ENCODE data around the gene NAT16.

GRCh38 chr7:101217388-101218235 is 37.5 kb upstream of the NAT16 start, which contains the start of the genes PLOD3 and ZNHIT1:
- TF ChIP-seq CTCF (IDR thresholded peaks at IDR 0.05) (peak; percentile 6), EZH2 (IDR thresholded peaks at IDR 0.05; ENCODE audit: borderline replicate concordance, insufficient read depth, low read depth, low read length, poor library complexity, severe bottlenecking) (no peak)

All from B cell (primary cell).